SK-MEL-5 (cell line): ENCODE measurements around the gene CABCOCO1. TPM values are rescaled to one million over a fixed set of nuclear protein-coding genes. Genes with fewer than 3 reads are reported as not detected.

ENCODE experiments used
- DNase-seq: peaks from one replicate; pipeline ENCODE4 v3.0.0-alpha.2; 2016; ENCODE audit warnings: low read depth, low spot score
- in situ Hi-C: cut with HindIII; loops from 2 replicates; pipeline ENCODE4 v1.10.0; 2016; ENCODE audit warnings: low sequenced_read_pairs, high pct_unique_total_duplicates, low pct_unique_long_range_greater_than_20kb
- total RNA-seq: library from RNA; depleted of rRNA; stranded (reverse); fragments of >200 nt; shearing (Covaris generic); gene quantifications from 2 replicates; pipeline ENCODE4 v1.2.3, GENCODE V29; 2014; rRNA removed

Gene CABCOCO1
- total RNA-seq, 1 experiment from 2014 or later = 0.40 TPM

- in situ Hi-C loops = no loop called here
- DNase-seq = no peak
Observed at GRCh38 chr10:61815496-61815895, 152.8 kb downstream of the CABCOCO1 start.

Other genes with a start within 250 kb of the CABCOCO1 start
- not detected in 2 replicates for gene TMEM26, start 209.5 kb upstream of the CABCOCO1 start, total RNA-seq
- 17.1 and 17.5 TPM in 2 replicates for gene ARID5B, start 238.8 kb downstream of the CABCOCO1 start, total RNA-seq